ENCODE results near the gene GSTM4. TPM values are rescaled to one million over a fixed set of nuclear protein-coding genes. Genes with fewer than 3 reads are reported as not detected.

GSTM4 gene
- total RNA-seq, 1 experiment from 2014 or later: 188 TPM

DNA sequence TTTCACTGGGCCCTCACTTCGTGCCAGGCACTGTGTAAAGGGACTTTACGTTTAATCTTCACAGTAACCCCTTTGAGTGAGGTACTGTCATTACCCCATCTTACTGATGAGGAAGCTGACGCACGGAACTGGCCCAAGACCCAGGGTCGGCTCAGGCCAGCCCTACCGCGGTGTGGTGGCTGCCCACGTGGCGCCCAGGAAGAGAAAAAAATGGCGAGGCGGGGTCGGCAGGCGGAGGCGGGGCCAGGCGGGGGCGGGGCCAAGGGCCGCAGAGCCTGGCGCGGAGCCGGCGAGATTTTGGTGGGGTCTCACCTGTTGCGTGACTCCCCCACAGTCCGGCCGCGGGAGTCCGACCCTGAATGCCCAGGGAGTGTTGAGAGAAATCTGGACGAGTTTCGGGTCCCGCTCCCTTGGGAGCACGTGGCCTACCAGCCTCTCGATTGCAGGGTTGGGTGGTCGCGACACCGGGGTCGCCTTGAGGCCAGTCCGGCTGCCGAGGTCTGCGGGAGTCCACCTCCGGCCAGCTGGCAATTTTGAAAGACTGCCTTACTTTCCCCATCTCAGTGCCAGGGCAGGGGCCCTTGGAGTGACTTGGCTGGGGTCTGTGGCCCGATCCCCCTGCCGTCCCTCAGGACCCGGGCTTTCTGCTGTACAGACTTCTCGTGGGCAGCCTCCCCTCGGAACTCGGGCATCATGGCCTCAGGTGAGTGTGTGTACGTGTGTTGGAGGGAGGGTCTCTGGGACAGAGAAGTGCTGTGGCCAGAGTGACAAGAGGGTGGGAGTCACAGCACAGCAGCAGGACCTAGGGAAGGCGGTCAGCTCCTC lies 36.1 kb upstream of the GSTM4 start, which contains the start of the genes AMPD2 and GNAT2:
TSS of gene AMPD2 (plus strand) at position 262 of the 825 bp plus-strand sequence. CDS start 1,339 bp downstream, outside the sequence.
TSS of gene GNAT2 (minus strand) at position 41 of the 825 bp plus-strand sequence. CDS start 6,746 bp downstream, outside the sequence.
- ChIA-PET CTCF (interaction anchor here (0.7 to 1.5 kb wide), 2 partner anchors 10 to 20 kb away, joined by 3 to 7 read pairs; no protein-coding TSS in a partner anchor), POLR2A (ENCODE audit: low non-redundant PET) (interaction anchor here (0.6 kb wide), 1 partner anchor 535 kb away, joined by 3 read pairs; no protein-coding TSS in a partner anchor)
- Histone ChIP-seq H3K27ac (ENCODE audit: low read depth, low read length, poor library complexity, severe bottlenecking) (peak within 1 kb of the TSS; percentile 92), H3K36me3 (ENCODE audit: insufficient read depth, low read length, poor library complexity, severe bottlenecking) (no peaks in the 10 kb centered on the region), H3K27me3 (replicated peaks; ENCODE audit: insufficient read depth, low read depth, low read length, poor library complexity) (no peaks in the 10 kb centered on the region), H3K4me3 (ENCODE audit: low read depth, low read length, poor library complexity, severe bottlenecking) (peak within 1 kb of the TSS; percentile 88), H3K9me3 (ENCODE audit: low read depth, low read length, poor library complexity, severe bottlenecking) (no peaks in the 10 kb centered on the region), H3K4me1 (ENCODE audit: insufficient read depth, low read length, poor library complexity, severe bottlenecking) (peaks cover 49% of the 10 kb centered on the region)
- TF ChIP-seq EZH2 (IDR thresholded peaks at IDR 0.05; ENCODE audit: borderline replicate concordance, low read depth, low read length, poor library complexity, severe bottlenecking) (no peak), CTCF (conservative IDR thresholded peaks at IDR 0.05; ENCODE audit: low read depth, low read length) (no peak)
- BruUV-seq (replicated peaks): TSS peak; percentile 66
- peak; percentile 74 for DNase-seq (ENCODE audit: low spot score)
- intact Hi-C loops (cut with micrococcal nuclease; ENCODE audit: unreplicated experiment): loop anchor here (5.0 kb wide), 1 partner anchor 72 kb away; the partner anchor contains the start of gene GNAI3

GRCh38 chr1:109620401-109620791 lies 35.5 kb upstream of the GSTM4 start:
- Histone ChIP-seq H3K9me3 (ENCODE audit: low read depth, low read length, poor library complexity, severe bottlenecking) (no peaks in the 10 kb centered on the region), H3K27ac (ENCODE audit: low read depth, low read length, poor library complexity, severe bottlenecking) (peak overlapping the region; percentile 92), H3K36me3 (ENCODE audit: insufficient read depth, low read length, poor library complexity, severe bottlenecking) (no peaks in the 10 kb centered on the region), H3K27me3 (replicated peaks; ENCODE audit: insufficient read depth, low read depth, low read length, poor library complexity) (no peaks in the 10 kb centered on the region), H3K4me1 (ENCODE audit: insufficient read depth, low read length, poor library complexity, severe bottlenecking) (peaks cover 49% of the 10 kb centered on the region), H3K4me3 (ENCODE audit: low read depth, low read length, poor library complexity, severe bottlenecking) (peak overlapping the region; percentile 88)
- BruUV-seq (replicated peaks): no TSS peak
- CTCF ChIA-PET: interaction anchor here (0.7 to 1.5 kb wide), 3 partner anchors 10 to 21 kb away, joined by 3 to 7 read pairs (median 3); no protein-coding TSS in a partner anchor
- intact Hi-C loops (cut with micrococcal nuclease; ENCODE audit: unreplicated experiment): loop anchor here (5.0 kb wide), 1 partner anchor 73 kb away; the partner anchor contains the start of gene GNAI3
- POLR2A ChIA-PET (ENCODE audit: low non-redundant PET): interaction anchor here (0.6 kb wide), 1 partner anchor 535 kb away, joined by 3 read pairs; no protein-coding TSS in a partner anchor
- TF ChIP-seq EZH2 (IDR thresholded peaks at IDR 0.05; ENCODE audit: borderline replicate concordance, low read depth, low read length, poor library complexity, severe bottlenecking): no peak
- DNase-seq (ENCODE audit: low spot score): peak; percentile 56

- TF ChIP-seq EZH2 (IDR thresholded peaks at IDR 0.05; ENCODE audit: borderline replicate concordance, low read depth, low read length, poor library complexity, severe bottlenecking) (no peak), CTCF (conservative IDR thresholded peaks at IDR 0.05; ENCODE audit: low read depth, low read length) (no peak)
- Histone ChIP-seq H3K27me3 (replicated peaks; ENCODE audit: insufficient read depth, low read depth, low read length, poor library complexity) (no peaks in the 10 kb centered on the region), H3K4me1 (ENCODE audit: insufficient read depth, low read length, poor library complexity, severe bottlenecking) (peaks cover 49% of the 10 kb centered on the region), H3K4me3 (ENCODE audit: low read depth, low read length, poor library complexity, severe bottlenecking) (peak overlapping the region; percentile 88), H3K27ac (ENCODE audit: low read depth, low read length, poor library complexity, severe bottlenecking) (peak overlapping the region; percentile 92), H3K9me3 (ENCODE audit: low read depth, low read length, poor library complexity, severe bottlenecking) (no peaks in the 10 kb centered on the region), H3K36me3 (ENCODE audit: insufficient read depth, low read length, poor library complexity, severe bottlenecking) (no peaks in the 10 kb centered on the region)
- POLR2A ChIA-PET (ENCODE audit: low non-redundant PET): no interaction called here
- intact Hi-C loops (cut with micrococcal nuclease; ENCODE audit: unreplicated experiment): loop anchor here (5.0 kb wide), 1 partner anchor 74 kb away; the partner anchor contains the start of gene GNAI3
- no TSS peak for BruUV-seq (replicated peaks)
- CTCF ChIA-PET: interaction anchor here (0.7 to 1.5 kb wide), 2 partner anchors 9 to 20 kb away, joined by 3 to 7 read pairs; no protein-coding TSS in a partner anchor
- DNase-seq (ENCODE audit: low spot score): peak; percentile 98
These were observed 35.0 kb upstream of the GSTM4 start for GRCh38 chr1:109620841-109621286.

All from A673 (cell line).